Measurements from ENCODE around the gene AFF1.
"Not testable (repeated sequence)": the region's sequence is repeated elsewhere in the genome, so short reads cannot be mapped to it uniquely, and the experiment has no call there.

AFF1 gene

DNA sequence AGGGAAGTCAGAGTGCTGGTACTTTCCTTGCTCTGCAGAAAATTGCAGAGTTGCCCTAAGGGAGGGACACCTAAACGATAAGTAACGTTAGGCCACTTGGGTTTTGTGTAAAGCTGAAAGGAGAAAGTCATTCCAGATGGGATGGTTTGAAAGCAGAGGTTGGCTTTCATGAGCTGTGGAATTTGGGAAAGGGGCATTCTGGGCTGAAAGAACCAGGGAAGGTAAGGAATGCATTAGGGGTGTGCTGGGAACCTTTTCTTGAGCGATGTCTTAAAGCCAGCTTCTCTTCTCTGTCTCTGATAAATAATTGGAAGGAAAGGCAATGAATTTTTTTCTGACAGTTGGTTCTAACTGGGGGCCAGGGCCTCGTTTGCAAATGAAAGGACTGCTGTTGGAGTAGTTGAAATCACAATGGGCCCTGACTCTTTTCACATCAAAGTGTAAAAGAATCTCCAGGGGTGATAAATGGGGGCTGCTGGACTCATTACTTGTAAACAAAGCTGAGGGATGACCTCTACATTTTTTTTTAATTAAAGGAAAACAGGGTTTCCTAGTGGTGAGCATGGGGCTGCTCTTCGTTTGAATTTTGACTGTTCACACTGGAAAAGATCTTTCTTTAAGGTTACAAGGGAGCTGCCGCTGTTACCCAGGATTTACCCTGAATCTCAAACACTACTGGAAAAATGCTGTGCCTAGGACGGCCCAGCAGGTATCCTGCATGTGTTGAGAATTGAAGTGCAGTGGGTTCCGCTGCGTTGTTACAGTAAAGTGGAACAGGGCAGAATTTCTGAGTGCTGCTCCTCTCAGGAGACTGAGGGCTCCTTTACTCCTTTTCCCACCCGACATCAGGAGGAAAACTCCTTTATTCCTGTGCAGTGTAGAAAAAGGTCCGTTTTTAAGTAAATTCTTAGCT is 25.0 kb downstream of the AFF1 start:
- no peak for DNase-seq

GRCh38 chr4:86960557-86960961 is 25.7 kb downstream of the AFF1 start:
- DNase-seq, result no peak

- no peak for DNase-seq
Measured at GRCh38 chr4:86961116-86961515, 26.3 kb downstream of the AFF1 start.

- no peak for DNase-seq
Measured at GRCh38 chr4:86961605-86962295, 26.9 kb downstream of the AFF1 start.

GRCh38 chr4:86963697-86964096 is 28.9 kb downstream of the AFF1 start:
- DNase-seq, result no peak

DNA sequence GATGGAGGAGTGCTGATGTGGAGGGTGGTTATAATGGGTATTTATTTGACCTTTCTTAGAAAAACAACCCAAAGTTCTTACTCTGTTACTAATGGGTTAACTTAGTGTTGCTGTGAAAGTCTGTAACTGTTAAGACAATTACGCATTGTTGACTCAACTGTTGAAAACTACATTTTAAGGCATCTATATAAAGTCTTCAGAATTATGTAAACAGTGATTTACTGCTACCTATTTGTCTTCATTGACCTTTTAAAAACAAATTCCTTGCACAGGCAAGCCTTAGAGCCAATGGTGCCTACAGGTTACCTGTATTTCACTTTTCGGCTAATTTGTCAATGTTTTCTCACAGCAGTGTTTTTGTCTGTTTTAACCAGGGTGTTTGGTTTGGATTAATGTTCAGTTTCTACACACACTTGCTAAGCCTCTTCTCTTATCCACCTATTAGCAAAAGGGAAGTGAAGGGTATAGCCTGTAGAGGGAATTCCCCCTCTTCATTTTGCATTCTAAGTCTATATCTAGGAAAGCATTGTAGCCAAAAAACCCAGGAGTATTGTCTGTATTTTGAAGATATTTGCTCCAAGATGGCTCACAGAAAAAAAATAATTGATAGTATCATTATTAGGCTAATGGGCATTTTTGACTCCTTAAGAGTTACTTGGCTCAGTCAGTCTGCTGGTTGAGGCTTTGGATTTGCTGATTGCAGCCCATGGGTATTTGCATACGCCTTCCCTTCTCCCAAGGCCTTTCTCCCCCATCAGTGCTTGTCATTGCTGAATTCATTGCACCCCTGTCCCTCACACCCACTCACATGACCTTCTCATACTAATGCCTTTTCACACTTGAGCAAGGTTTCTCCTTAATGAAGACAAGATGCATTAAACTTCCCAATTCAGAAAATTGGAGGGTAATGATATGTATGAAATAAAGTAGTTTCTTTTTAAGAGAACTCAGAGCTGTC is 30.5 kb downstream of the AFF1 start:
- no peak for DNase-seq

- no peak for DNase-seq
Measured at GRCh38 chr4:86967073-86967472, 32.3 kb downstream of the AFF1 start.

DNA sequence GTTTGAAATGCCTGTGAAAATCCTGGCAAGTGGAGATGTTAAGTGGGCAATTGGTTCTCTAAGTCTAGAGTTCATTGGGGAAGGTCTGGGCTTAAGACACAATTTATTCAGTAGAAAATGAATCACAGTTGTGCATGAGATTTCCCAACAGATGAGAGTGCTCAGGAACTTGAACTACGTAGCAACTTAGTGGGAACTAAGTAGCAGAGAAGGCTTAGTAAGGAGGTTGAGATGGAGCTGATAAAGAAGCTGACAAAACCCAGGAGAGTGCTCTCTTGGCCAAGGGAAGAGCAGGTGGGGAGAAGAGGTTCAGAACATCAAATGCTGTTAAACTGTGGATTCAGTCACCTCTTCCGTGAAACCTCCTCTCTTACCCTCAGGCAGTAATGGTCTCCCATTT is 33.0 kb downstream of the AFF1 start:
- no peak for DNase-seq

GRCh38 chr4:86968547-86968946 is 33.7 kb downstream of the AFF1 start:
- no peak for DNase-seq

GRCh38 chr4:86970447-86971354 is 35.9 kb downstream of the AFF1 start:
- no peak for DNase-seq

GRCh38 chr4:86971355-86971683 is 36.5 kb downstream of the AFF1 start:
- DNase-seq, result no peak

- no peak for DNase-seq
Measured at GRCh38 chr4:86972997-86973396, 38.2 kb downstream of the AFF1 start.

DNA sequence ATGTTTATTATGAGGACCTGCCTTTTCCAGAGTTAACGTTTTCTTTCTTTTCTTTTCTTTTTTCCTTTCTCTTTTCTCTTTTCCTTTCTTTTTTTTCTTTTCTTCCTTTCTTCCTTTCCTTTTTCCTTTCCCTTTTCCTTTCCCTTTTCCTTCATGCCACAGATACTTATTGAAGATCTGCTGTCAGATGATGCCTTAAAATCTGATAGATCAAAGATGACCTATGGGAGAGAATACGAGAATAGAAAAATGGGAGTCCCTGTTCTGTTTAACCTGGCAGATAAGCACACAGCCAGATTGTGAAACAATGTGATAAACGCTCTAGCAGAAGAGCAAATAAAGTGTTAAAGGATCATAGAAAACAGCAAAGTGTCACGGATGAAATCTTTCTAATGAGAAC is 38.9 kb downstream of the AFF1 start:
- DNase-seq, result no peak

- no peak for DNase-seq
Measured at GRCh38 chr4:86974551-86974994, 39.8 kb downstream of the AFF1 start.

DNA sequence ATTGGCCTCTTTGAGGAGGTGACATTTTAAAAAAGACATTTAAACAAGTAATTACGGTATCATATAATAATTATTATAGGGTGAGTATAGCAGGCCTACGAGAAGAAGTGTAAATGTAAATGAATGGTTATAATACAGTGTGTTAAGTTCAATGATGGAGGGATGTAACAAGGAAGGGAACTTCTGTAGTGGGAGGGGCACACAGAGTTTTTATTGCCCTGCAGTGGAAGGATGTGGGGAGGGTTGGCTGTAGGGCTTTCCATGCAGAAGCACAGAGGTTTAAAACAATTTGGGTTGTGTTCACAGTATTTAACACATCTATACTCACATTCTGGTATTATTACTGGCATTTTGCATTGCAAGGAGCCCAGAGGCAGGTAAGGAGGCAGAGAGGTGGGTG is 41.1 kb downstream of the AFF1 start:
- no peak for DNase-seq

GRCh38 chr4:86976801-86977485 is 42.1 kb downstream of the AFF1 start:
- no peak for DNase-seq

- no peak for DNase-seq
Measured at GRCh38 chr4:86977621-86978184, 42.9 kb downstream of the AFF1 start.

GRCh38 chr4:86978709-86979108 is 43.9 kb downstream of the AFF1 start:
- DNase-seq, result no peak

- no peak for DNase-seq
Measured at GRCh38 chr4:86980230-86980629, 45.4 kb downstream of the AFF1 start.

DNA sequence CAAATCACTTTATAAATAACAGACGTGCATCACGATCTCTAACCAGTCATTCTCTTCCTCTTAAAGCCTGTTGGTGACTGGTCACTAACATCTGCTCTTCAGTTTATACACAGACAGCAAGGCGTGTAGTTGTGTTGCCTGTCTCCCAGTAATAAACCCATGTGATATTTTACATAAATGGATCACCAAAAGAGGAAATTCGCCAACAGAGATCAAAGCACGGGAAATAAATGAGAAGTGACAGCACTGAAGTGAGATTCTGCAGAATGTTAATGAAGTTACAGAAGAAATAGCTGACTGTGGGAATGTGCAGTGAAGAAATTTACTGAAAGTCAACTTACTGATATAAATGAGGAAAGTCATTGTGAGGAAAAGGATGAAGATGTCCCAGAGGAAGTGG is 47.0 kb downstream of the AFF1 start:
- DNase-seq, result no peak

DNA sequence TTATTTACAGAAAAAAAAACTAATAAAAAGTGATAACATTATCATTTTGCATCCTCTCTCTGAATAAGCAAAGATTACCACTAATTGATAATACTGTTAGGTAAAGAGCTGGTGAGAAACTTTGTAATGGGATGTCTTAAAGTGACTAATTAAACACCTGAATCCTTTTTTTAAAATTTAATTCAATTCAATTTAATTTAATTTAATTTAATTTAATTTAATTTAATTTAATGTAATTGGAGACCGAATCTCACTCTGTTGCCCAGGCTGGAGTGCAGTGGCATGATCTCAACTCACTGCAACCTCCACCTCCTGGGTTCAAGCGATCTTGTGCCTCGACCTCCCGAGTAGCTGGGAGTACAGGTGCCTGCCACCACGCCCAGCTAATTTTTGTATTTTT is 51.0 kb downstream of the AFF1 start:
- not testable (repeated sequence) for DNase-seq
